Measurements from ENCODE around the gene FPR2. TPM values are rescaled to one million over a fixed set of nuclear protein-coding genes. Genes with fewer than 3 reads are reported as not detected.

FPR2 gene
- total and polyA plus RNA-seq, 4 donors, result 0.79 to 234 (median 28.8) TPM

DNA sequence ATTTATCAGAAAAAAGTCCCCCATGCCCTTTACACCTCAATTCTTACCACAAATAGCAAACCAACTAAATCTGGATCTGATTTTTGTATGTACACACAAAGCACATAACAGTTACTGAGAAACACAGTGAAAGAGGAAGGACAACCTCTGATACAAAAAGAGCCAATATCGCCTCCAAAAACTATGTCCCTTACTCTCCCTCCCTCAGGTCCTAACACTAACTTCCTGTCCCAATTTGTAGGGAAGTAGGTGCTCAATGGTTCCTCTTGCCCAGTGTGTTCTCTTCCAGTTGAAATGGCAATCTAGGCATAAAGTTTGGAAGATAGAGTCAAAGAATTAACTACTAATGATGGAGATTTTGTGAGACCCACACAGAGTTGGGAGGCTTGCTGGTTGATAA is 18.2 kb downstream of the FPR2 start:
- H3K9ac ChIP-seq (ENCODE audit: insufficient read depth in 1 of 2, low read length in 2 of 2), result no peak overlapping the region
- peaks cover 0 to 4% (median 0%) of the 10 kb centered on the region in 5 donors for H3K4me1 ChIP-seq (ENCODE audit: control insufficient read depth in 5 of 5, insufficient read depth in 5 of 5, low read length in 5 of 5)

DNA sequence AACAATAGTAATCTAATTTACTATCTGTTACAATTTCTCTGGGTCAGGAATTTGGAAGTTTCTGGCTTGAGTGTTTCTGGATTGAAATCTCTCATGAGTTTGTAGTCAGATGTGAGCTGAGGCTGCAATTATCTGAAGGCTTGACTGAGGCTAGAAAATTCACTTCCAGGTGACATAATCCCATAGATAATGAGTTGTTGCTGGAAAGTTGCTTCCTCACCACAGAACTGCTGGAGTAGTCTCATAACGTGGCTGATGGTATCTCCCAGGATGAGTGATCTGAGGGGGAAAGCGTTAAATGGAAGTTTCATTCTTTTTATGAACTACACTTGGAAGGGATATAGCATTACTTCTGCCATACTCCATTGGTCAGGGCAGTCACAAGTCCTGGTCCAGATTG is 18.7 kb downstream of the FPR2 start:
- ATAC-seq (ENCODE audit: insufficient read depth, low FRiP score), result no peak
- H3K27me3 ChIP-seq (ENCODE audit: control insufficient read depth in 3 of 3, insufficient read depth in 3 of 3, low read length in 2 of 3), result peaks cover 0 to 13% (median 0%) of the 10 kb centered on the region in 3 donors
- peaks cover 0 to 4% (median 0%) of the 10 kb centered on the region in 5 donors for H3K4me1 ChIP-seq (ENCODE audit: control insufficient read depth in 5 of 5, insufficient read depth in 5 of 5, low read length in 5 of 5)
- H3K9ac ChIP-seq (ENCODE audit: insufficient read depth in 1 of 2, low read length in 2 of 2), result no peak overlapping the region
- TF ChIP-seq, protein P1, sequence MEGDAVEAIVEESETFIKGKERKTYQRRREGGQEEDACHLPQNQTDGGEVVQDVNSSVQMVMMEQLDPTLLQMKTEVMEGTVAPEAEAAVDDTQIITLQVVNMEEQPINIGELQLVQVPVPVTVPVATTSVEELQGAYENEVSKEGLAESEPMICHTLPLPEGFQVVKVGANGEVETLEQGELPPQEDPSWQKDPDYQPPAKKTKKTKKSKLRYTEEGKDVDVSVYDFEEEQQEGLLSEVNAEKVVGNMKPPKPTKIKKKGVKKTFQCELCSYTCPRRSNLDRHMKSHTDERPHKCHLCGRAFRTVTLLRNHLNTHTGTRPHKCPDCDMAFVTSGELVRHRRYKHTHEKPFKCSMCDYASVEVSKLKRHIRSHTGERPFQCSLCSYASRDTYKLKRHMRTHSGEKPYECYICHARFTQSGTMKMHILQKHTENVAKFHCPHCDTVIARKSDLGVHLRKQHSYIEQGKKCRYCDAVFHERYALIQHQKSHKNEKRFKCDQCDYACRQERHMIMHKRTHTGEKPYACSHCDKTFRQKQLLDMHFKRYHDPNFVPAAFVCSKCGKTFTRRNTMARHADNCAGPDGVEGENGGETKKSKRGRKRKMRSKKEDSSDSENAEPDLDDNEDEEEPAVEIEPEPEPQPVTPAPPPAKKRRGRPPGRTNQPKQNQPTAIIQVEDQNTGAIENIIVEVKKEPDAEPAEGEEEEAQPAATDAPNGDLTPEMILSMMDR (IDR thresholded peaks at IDR 0.05; ENCODE audit: control extremely low read depth, extremely low read depth), result no peak
- H3K36me3 ChIP-seq (ENCODE audit: control insufficient read depth in 4 of 4, insufficient read depth in 4 of 4, low read length in 4 of 4), result no peaks in the 10 kb centered on the region
- peaks cover 0 to 2% (median 0%) of the 10 kb centered on the region in 4 donors for H3K9me3 ChIP-seq (ENCODE audit: control insufficient read depth in 4 of 4, insufficient read depth in 3 of 4, low read length in 3 of 4)
- no peak overlapping the region for H3K27ac ChIP-seq (ENCODE audit: low read depth in 1 of 2, low read length in 1 of 2)
- WGBS, 2 donors, result 46 to 62% methylated on average over 2 of the region's 2 CpGs
- no peak overlapping the region for H3K4me3 ChIP-seq
- DNase-seq, result no peak

More for the DNA sequence above, 18.2 kb downstream of the FPR2 start:
- Histone ChIP-seq H3K9me3 (ENCODE audit: control insufficient read depth in 4 of 4, insufficient read depth in 3 of 4, low read length in 3 of 4) (peaks cover 0 to 2% (median 0%) of the 10 kb centered on the region in 4 donors), H3K27ac (ENCODE audit: low read depth in 1 of 2, low read length in 1 of 2) (no peak overlapping the region), H3K4me3 (no peak overlapping the region), H3K36me3 (ENCODE audit: control insufficient read depth in 4 of 4, insufficient read depth in 4 of 4, low read length in 4 of 4) (no peaks in the 10 kb centered on the region), H3K27me3 (ENCODE audit: control insufficient read depth in 3 of 3, insufficient read depth in 3 of 3, low read length in 2 of 3) (peaks cover 0 to 13% (median 0%) of the 10 kb centered on the region in 3 donors)
- ATAC-seq (ENCODE audit: insufficient read depth, low FRiP score), result no peak
- TF ChIP-seq, protein P1 (IDR thresholded peaks at IDR 0.05; ENCODE audit: control extremely low read depth, extremely low read depth), result no peak
- 60 to 76% methylated on average over 1 of the region's 1 CpG for WGBS, 2 donors
- DNase-seq, result no peak

DNA sequence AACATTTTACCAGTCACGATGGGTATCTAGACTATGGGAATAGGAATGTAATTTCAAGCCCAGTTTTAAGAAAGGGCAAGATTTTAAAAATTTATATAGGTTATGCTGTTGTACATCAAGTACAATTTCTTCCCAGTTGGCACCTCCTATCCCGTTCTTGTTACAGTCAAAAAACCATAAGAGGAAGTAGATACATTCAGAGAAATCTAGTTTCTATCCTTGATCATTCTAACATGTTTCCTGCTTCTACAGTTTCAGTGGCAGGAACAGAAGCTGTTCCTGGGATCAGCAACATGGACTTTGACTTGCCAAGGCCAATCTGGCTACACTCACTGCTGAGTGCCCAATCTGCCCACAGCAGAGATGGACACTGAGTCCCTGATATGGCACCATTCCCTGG is 19.3 kb downstream of the FPR2 start:
- Histone ChIP-seq H3K4me1 (ENCODE audit: control insufficient read depth in 5 of 5, insufficient read depth in 5 of 5, low read length in 5 of 5) (peaks cover 0 to 4% (median 0%) of the 10 kb centered on the region in 5 donors), H3K36me3 (ENCODE audit: control insufficient read depth in 4 of 4, insufficient read depth in 4 of 4, low read length in 4 of 4) (no peaks in the 10 kb centered on the region), H3K4me3 (no peak overlapping the region), H3K9me3 (ENCODE audit: control insufficient read depth in 4 of 4, insufficient read depth in 3 of 4, low read length in 3 of 4) (peaks cover 0 to 2% (median 0%) of the 10 kb centered on the region in 4 donors), H3K9ac (ENCODE audit: insufficient read depth in 1 of 2, low read length in 2 of 2) (no peak overlapping the region), H3K27ac (ENCODE audit: low read depth in 1 of 2, low read length in 1 of 2) (no peak overlapping the region), H3K27me3 (ENCODE audit: control insufficient read depth in 3 of 3, insufficient read depth in 3 of 3, low read length in 2 of 3) (peaks cover 0 to 13% (median 0%) of the 10 kb centered on the region in 3 donors)
- DNase-seq, result no peak
- WGBS, 2 donors, result 43 to 56% methylated on average over 2 of the region's 2 CpGs
- TF ChIP-seq, protein P1 (IDR thresholded peaks at IDR 0.05; ENCODE audit: control extremely low read depth, extremely low read depth), result no peak
- ATAC-seq (ENCODE audit: insufficient read depth, low FRiP score), result no peak

DNA sequence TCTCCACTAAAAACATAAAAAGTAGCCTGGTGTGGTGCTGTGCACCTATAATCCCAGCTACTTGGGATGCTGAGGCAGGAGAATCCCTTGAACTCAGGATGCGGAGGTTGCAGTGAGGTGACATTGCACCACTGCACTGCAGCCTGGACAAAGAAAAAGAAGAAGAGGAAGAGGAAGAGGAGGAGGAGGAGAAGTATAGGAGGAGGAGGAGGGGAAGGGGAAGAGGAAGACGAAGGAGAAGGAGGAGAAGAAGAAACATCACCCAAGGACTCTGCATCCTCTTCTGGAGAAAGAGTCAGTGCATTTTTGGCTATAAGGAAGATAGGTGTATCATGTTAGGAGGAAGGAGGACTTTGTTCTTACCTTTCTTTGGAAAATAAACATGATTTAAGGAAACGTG is 21.0 kb downstream of the FPR2 start:
- ATAC-seq (ENCODE audit: insufficient read depth, low FRiP score), result no peak
- Histone ChIP-seq H3K9ac (ENCODE audit: insufficient read depth in 1 of 2, low read length in 2 of 2) (no peak overlapping the region), H3K9me3 (ENCODE audit: control insufficient read depth in 4 of 4, insufficient read depth in 3 of 4, low read length in 3 of 4) (peaks cover 0 to 2% (median 0%) of the 10 kb centered on the region in 4 donors), H3K4me3 (no peak overlapping the region), H3K4me1 (ENCODE audit: control insufficient read depth in 5 of 5, insufficient read depth in 5 of 5, low read length in 5 of 5) (peaks cover 0 to 10% (median 0%) of the 10 kb centered on the region in 5 donors), H3K36me3 (ENCODE audit: control insufficient read depth in 4 of 4, insufficient read depth in 4 of 4, low read length in 4 of 4) (no peaks in the 10 kb centered on the region), H3K27ac (ENCODE audit: low read depth in 1 of 2, low read length in 1 of 2) (no peak overlapping the region), H3K27me3 (ENCODE audit: control insufficient read depth in 3 of 3, insufficient read depth in 3 of 3, low read length in 2 of 3) (peaks cover 0 to 13% (median 0%) of the 10 kb centered on the region in 3 donors)
- WGBS, 2 donors, result 39 to 42% methylated on average over 3 of the region's 3 CpGs
- no peak for DNase-seq
- TF ChIP-seq, protein P1 (IDR thresholded peaks at IDR 0.05; ENCODE audit: control extremely low read depth, extremely low read depth), result no peak
